Upper lobe of left lung (tissue), 6 donors: Measurements from ENCODE around the gene SLC36A4. TPM values are rescaled to one million over a fixed set of nuclear protein-coding genes. Genes with fewer than 3 reads are reported as not detected.

Source experiments
- ATAC-seq, 2 donors: fragments of 200-7000 bp; cut with Tn5 transposase; one replicate each; pipeline ENCODE4 v1.9.1; 2022; ENCODE audit warnings: mild to moderate bottlenecking in 2 of 2, moderate library complexity in 2 of 2; ENCODE audit not compliant: low FRiP score in 2 of 2
- DNase-seq, 2 donors: peaks; one replicate each; pipeline ENCODE4 v3.0.0-alpha.2; 2019 to 2020
- H3K27ac ChIP-seq, 4 donors: fragments of 200-600 bp; sonication (generic); one replicate each; pipeline ENCODE4 v1.5.1; 2016 to 2019
- H3K27me3 ChIP-seq, 4 donors: fragments of 200-600 bp; sonication (generic); one replicate each; pipeline ENCODE4 v1.5.1; 2017 to 2019
- H3K36me3 ChIP-seq, 4 donors: fragments of 200-600 bp; sonication (generic); one replicate each; pipeline ENCODE4 v1.5.1; 2016 to 2019
- H3K4me1 ChIP-seq, 4 donors: fragments of 200-600 bp; sonication (generic); one replicate each; pipeline ENCODE4 v1.5.1; 2018 to 2019
- H3K4me3 ChIP-seq, 4 donors: fragments of 200-600 bp; sonication (generic); one replicate each; pipeline ENCODE4 v1.5.1; 2017 to 2019; ENCODE audit warnings: mild to moderate bottlenecking in 2 of 4, moderate library complexity in 1 of 4
- H3K9me3 ChIP-seq, 4 donors: fragments of 200-600 bp; sonication (generic); one replicate each; pipeline ENCODE4 v1.5.1; 2018 to 2019
- EP300 ChIP-seq, 4 donors: sonication (generic); formaldehyde crosslinking; IDR thresholded peaks; one replicate each; pipeline ENCODE4 v1.5.1; 2017; ENCODE audit warnings: antibody characterized with exemption in 4 of 4, control low read depth in 2 of 4
- POLR2A ChIP-seq, 4 donors: fragments of 450-650 bp; IDR thresholded peaks; one replicate each; pipeline ENCODE4 v1.5.1; 2016 to 2017; ENCODE audit warnings: antibody characterized with exemption in 4 of 4, mild to moderate bottlenecking in 2 of 4
- POLR2AphosphoS5 ChIP-seq, 2 donors: sonication (generic); formaldehyde crosslinking; IDR thresholded peaks; one replicate each; pipeline ENCODE4 v1.5.1; 2017; ENCODE audit warnings: antibody characterized with exemption in 2 of 2
- WGBS, 2 donors: methylation state at CpG; one replicate each; pipeline ENCODE4 v1.1.5; 2017 to 2018; 5-methylcytosine and 5-hydroxymethylcytosine counted together
- total RNA-seq, 6 donors: library from RNA; depleted of rRNA in 4 of 6; stranded (reverse); fragments of >200 nt in 4 of 6; gene quantifications; one replicate each; pipeline versions ENCODE4 v1.1.0 to v1.2.1, GENCODE V29; 2016 to 2021
- TF ChIP-seq, protein P1 (sequence below), 6 experiments: fragments of 450-650 bp in 4 of 6; fragments of 200-600 bp in 2 of 6; sonication (generic) in 2 of 6; IDR thresholded peaks; one replicate each; pipeline ENCODE4 v1.5.1; 2016 to 2019; ENCODE audit warnings: antibody characterized with exemption in 6 of 6
- donor health status: DM: no; HTN: no; CAD: no; lungs with moderate emphysema.
- donor health status: DM: no; HTN: yes; CAD: no; lungs with severe emphysema.

The SLC36A4 gene
- total RNA-seq, 6 donors from 2014 or later = 11.4 to 37.9 (median 16.7) TPM

GRCh38 chr11:93221539-93221938 is 23.7 kb upstream of the SLC36A4 start:
- TF ChIP-seq EP300 (IDR thresholded peaks at IDR 0.05) = no peak
- no peak for TF ChIP-seq POLR2AphosphoS5 (IDR thresholded peaks at IDR 0.05)
- TF ChIP-seq, protein P1, sequence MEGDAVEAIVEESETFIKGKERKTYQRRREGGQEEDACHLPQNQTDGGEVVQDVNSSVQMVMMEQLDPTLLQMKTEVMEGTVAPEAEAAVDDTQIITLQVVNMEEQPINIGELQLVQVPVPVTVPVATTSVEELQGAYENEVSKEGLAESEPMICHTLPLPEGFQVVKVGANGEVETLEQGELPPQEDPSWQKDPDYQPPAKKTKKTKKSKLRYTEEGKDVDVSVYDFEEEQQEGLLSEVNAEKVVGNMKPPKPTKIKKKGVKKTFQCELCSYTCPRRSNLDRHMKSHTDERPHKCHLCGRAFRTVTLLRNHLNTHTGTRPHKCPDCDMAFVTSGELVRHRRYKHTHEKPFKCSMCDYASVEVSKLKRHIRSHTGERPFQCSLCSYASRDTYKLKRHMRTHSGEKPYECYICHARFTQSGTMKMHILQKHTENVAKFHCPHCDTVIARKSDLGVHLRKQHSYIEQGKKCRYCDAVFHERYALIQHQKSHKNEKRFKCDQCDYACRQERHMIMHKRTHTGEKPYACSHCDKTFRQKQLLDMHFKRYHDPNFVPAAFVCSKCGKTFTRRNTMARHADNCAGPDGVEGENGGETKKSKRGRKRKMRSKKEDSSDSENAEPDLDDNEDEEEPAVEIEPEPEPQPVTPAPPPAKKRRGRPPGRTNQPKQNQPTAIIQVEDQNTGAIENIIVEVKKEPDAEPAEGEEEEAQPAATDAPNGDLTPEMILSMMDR (IDR thresholded peaks at IDR 0.05) = no peak
- no peak for TF ChIP-seq POLR2A (IDR thresholded peaks at IDR 0.05)
- DNase-seq (no peak), ATAC-seq (no peak)
- H3K9me3 ChIP-seq = no peaks in the 10 kb centered on the region
- no peak overlapping the region for H3K27ac ChIP-seq
- peaks cover 0 to 5% (median 0%) of the 10 kb centered on the region in 4 donors for H3K4me1 ChIP-seq
- H3K36me3 ChIP-seq = no peaks in the 10 kb centered on the region
- H3K4me3 ChIP-seq = no peak overlapping the region
- WGBS, 2 donors = 78 to 85% methylated on average over 4 of the region's 4 CpGs
- H3K27me3 ChIP-seq = no peaks in the 10 kb centered on the region

DNA sequence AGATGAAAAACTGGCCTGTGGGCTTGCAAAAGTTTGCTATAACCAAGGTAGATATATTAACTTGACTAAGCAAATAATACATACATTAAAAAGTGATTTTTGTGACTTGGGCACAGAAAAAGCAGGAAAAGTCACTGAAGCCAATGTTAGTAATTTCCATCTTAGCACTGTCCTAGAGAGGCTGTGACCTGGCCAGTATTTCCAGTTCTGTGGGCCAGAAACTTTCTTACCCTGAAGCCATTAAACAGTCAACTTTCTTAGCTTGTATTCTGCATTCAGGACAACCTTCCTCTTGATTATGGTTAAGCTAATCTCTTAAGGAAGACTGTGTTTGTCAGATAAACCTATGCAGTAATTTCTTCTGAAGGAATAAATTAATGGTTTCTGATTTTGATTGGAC is 22.3 kb upstream of the SLC36A4 start:
- no peak overlapping the region for H3K4me3 ChIP-seq
- TF ChIP-seq POLR2A (IDR thresholded peaks at IDR 0.05) (no peak), EP300 (IDR thresholded peaks at IDR 0.05) (no peak), POLR2AphosphoS5 (IDR thresholded peaks at IDR 0.05) (no peak)
- TF ChIP-seq, protein P1 (IDR thresholded peaks at IDR 0.05) = no peak
- no peak for DNase-seq
- H3K36me3 ChIP-seq = no peaks in the 10 kb centered on the region
- no peak overlapping the region for H3K27ac ChIP-seq
- peaks cover 0 to 5% (median 0%) of the 10 kb centered on the region in 4 donors for H3K4me1 ChIP-seq
- no peak for ATAC-seq
- H3K27me3 ChIP-seq = no peaks in the 10 kb centered on the region
- H3K9me3 ChIP-seq = no peaks in the 10 kb centered on the region

GRCh38 chr11:93219440-93219839 is 21.6 kb upstream of the SLC36A4 start:
- no peak for ATAC-seq

DNA sequence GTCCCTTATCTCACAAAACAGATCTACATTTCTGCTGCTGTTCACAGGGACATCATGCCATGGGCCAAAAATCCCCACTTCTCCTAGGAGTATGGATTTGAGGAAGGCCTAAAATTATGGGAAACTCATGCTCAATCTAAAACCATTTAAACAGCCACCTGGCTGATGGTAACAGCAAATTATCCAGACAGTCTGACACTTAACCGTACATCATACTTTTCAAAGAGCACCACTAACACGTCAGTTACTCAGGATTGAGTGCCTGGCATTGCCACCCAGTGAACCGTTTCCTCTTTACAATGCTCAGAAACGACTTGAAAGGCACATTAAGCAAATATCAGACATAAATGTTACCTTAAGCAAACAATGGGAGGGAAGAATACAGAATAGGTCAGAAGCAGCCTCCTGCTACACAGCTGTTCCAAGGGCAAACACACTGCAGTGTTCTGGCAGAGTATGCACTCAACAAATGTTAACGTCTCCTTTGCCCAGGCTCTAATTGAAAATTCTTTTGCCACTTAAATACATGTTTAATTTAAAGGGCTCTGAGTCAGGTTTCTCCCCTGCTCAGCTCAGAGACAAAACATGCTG is 18.8 kb upstream of the SLC36A4 start:
- H3K4me1 ChIP-seq = peaks cover 0 to 5% (median 0%) of the 10 kb centered on the region in 4 donors
- no peak for ATAC-seq
- no peak overlapping the region for H3K4me3 ChIP-seq
- DNase-seq = no peak
- no peaks in the 10 kb centered on the region for H3K27me3 ChIP-seq
- H3K36me3 ChIP-seq = no peaks in the 10 kb centered on the region
- H3K9me3 ChIP-seq = no peaks in the 10 kb centered on the region
- 36 to 41% methylated on average over 5 of the region's 5 CpGs for WGBS, 2 donors
- no peak for TF ChIP-seq EP300 (IDR thresholded peaks at IDR 0.05)
- H3K27ac ChIP-seq = no peak overlapping the region

More at GRCh38 chr11:93219440-93219839, 21.6 kb upstream of the SLC36A4 start:
- Histone ChIP-seq H3K4me1 (peaks cover 0 to 5% (median 0%) of the 10 kb centered on the region in 4 donors), H3K27me3 (no peaks in the 10 kb centered on the region), H3K9me3 (no peaks in the 10 kb centered on the region), H3K27ac (no peak overlapping the region), H3K36me3 (no peaks in the 10 kb centered on the region), H3K4me3 (no peak overlapping the region)
- DNase-seq = no peak
- 74 to 82% methylated on average over 1 to 2 of the region's 2 CpGs for WGBS, 2 donors
- TF ChIP-seq EP300 (IDR thresholded peaks at IDR 0.05) (no peak), POLR2AphosphoS5 (IDR thresholded peaks at IDR 0.05) (no peak), POLR2A (IDR thresholded peaks at IDR 0.05) (no peak)
- TF ChIP-seq, protein P1 (IDR thresholded peaks at IDR 0.05) = no peak

DNA sequence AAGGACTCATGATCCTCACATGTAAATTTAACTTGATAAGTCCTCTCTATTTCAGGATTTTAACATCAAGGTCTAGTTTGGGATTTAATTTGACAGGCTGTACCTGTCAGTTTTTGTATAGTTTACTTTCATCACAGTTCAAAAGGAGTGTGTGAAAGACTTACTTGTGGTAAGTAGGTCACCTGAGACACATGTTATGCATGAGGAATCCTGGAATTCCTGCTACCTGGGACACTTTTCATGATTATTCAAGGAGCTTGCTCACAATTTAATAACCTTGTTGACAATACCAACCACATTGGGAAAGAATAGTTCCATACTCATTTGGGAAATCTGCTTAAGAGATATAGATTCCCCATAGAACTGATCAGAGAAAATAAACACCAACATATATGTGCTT is 15.8 kb upstream of the SLC36A4 start:
- DNase-seq (no peak), ATAC-seq (no peak)
- TF ChIP-seq EP300 (IDR thresholded peaks at IDR 0.05) = no peak
- TF ChIP-seq, protein P1 (IDR thresholded peaks at IDR 0.05) = no peak
- no peak for TF ChIP-seq POLR2A (IDR thresholded peaks at IDR 0.05)
- no peak for TF ChIP-seq POLR2AphosphoS5 (IDR thresholded peaks at IDR 0.05)
- H3K27ac ChIP-seq = no peak overlapping the region
- peaks cover 0 to 2% (median 0%) of the 10 kb centered on the region in 4 donors for H3K9me3 ChIP-seq
- peaks cover 0 to 5% (median 0%) of the 10 kb centered on the region in 4 donors for H3K4me1 ChIP-seq
- H3K36me3 ChIP-seq = no peaks in the 10 kb centered on the region
- H3K27me3 ChIP-seq = no peaks in the 10 kb centered on the region
- H3K4me3 ChIP-seq = no peak overlapping the region
